Aorta (tissue), 5 donors: ENCODE measurements around the gene KIF7. TPM values are rescaled to one million over a fixed set of nuclear protein-coding genes. Genes with fewer than 3 reads are reported as not detected.
"Not testable (repeated sequence)": the region's sequence is repeated elsewhere in the genome, so short reads cannot be mapped to it uniquely, and the experiment has no call there.

Experiments used
- ATAC-seq: fragments of 200-7000 bp; cut with Tn5 transposase; one replicate; pipeline ENCODE4 v1.9.1; 2022; ENCODE audit warnings: moderate library complexity; ENCODE audit not compliant: low FRiP score
- DNase-seq, 2 donors: peaks; one replicate each; pipeline ENCODE4 v3.0.0-alpha.2; 2020
- H3K27ac ChIP-seq, 2 donors: one replicate each; pipeline ENCODE4 v1.5.1; 2013; ENCODE audit warnings: low read length in 2 of 2, mild to moderate bottlenecking in 2 of 2, moderate library complexity in 2 of 2, control low read depth in 1 of 2, inconsistent platforms in 1 of 2, low read depth in 1 of 2
- H3K27me3 ChIP-seq, 2 donors: one replicate each; pipeline ENCODE4 v1.6.1; 2013; ENCODE audit warnings: control low read depth in 1 of 2, low read length in 1 of 2, mild to moderate bottlenecking in 1 of 2, moderate library complexity in 1 of 2; ENCODE audit not compliant: insufficient read depth in 2 of 2, control insufficient read depth in 1 of 2
- H3K36me3 ChIP-seq, 2 donors: one replicate each; pipeline ENCODE4 v1.6.1; 2013; ENCODE audit warnings: control low read depth in 1 of 2, low read length in 1 of 2, mild to moderate bottlenecking in 1 of 2; ENCODE audit not compliant: insufficient read depth in 2 of 2, control insufficient read depth in 1 of 2
- H3K4me1 ChIP-seq, 2 donors: one replicate each; pipeline ENCODE4 v1.6.1; 2013; ENCODE audit warnings: low read length in 2 of 2, control low read depth in 1 of 2, mild to moderate bottlenecking in 1 of 2, moderate library complexity in 1 of 2; ENCODE audit not compliant: insufficient read depth in 2 of 2, control insufficient read depth in 1 of 2
- H3K4me3 ChIP-seq, 2 donors: one replicate each; pipeline ENCODE4 v1.5.1; 2013; ENCODE audit warnings: low read length in 2 of 2, control low read depth in 1 of 2, mild to moderate bottlenecking in 1 of 2
- H3K9me3 ChIP-seq: one replicate; pipeline ENCODE4 v1.6.1; 2013; ENCODE audit warnings: mild to moderate bottlenecking, low read length; ENCODE audit not compliant: control insufficient read depth
- WGBS, 2 donors: extraction: QIAGEN DNeasy Blood & Tissue Kit; methylation state at CpG; one replicate each; pipeline ENCODE4 v1.1.7; 2013; 5-methylcytosine and 5-hydroxymethylcytosine counted together
- intact Hi-C, 2 donors: fragments of 100-400 bp; cut with DNase I; formaldehyde crosslinking; loops; one replicate each; pipeline versions ENCODE4 v1.14.2 to v1.15.0; 2022
- polyA plus RNA-seq, 2 donors: library from polyadenylated mRNA; stranded (reverse); fragments of 200-250 nt; gene quantifications; one replicate each; pipeline ENCODE4 v1.2.3, GENCODE V29; 2013
- total RNA-seq, 2 donors: library from RNA; stranded (reverse); fragmentation: NEBNext Ultra II Directional; extraction: Animal tissue kit (Norgen Biotek cat#: 25700); gene quantifications; one replicate each; pipeline ENCODE4 v1.2.1, GENCODE V29; 2021
- donor health status: healthy with polysubstance abuse.
- donor health status: Bipolar disorder and iron deficiency.
- donor health status: DM: no; HTN: no; CAD: no.
- donor health status: DM: no; HTN: no; CAD: no.
- donor health status: DM: yes; HTN: yes; CAD: no.

Gene KIF7
- total and polyA plus RNA-seq, 4 donors = 3.1 to 17.5 (median 16.3) TPM

DNA sequence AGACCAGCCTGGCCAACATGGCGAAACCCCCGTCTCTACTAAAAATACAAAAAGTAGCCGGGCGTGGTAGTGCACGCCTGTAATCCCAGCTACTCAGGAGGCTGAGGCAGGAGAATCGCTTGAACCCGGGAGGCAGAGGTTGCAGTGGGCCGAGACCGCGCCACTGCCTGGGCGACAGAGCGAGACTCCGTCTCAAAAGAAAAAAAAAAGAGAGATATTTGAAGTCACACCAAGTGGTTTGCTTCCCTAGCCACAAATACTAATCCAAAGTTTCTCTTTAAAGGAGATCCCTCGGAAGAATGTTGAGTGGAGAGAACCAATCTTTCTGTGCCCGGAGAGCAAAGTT lies 34.6 kb upstream of the KIF7 start:
- intact Hi-C loops = loop anchor here in 1 of 2 donors (5.0 kb wide), 1 partner anchor 43 kb away; no protein-coding TSS in a partner anchor
- WGBS, 2 donors = 34 to 39% methylated on average over 15 of the region's 15 CpGs
- H3K27me3 ChIP-seq, H3K36me3 ChIP-seq, DNase-seq, H3K9me3 ChIP-seq, H3K27ac ChIP-seq, ATAC-seq, H3K4me1 ChIP-seq: not testable (repeated sequence)
- H3K4me3 ChIP-seq = peak overlapping the region; percentile 71 to 78

GRCh38 chr15:89686522-89686921 lies 31.3 kb upstream of the KIF7 start:
- intact Hi-C loops = no loop called here
- no peaks in the 10 kb centered on the region for H3K9me3 ChIP-seq
- no peak for ATAC-seq
- H3K36me3 ChIP-seq = no peaks in the 10 kb centered on the region
- peaks cover 0 to 1% of the 10 kb centered on the region in 2 donors for H3K4me1 ChIP-seq
- no peak overlapping the region for H3K4me3 ChIP-seq
- H3K27me3 ChIP-seq = no peaks in the 10 kb centered on the region
- DNase-seq = no peak
- peak overlapping the region in 1 of 2 donors; percentile 72 for H3K27ac ChIP-seq

GRCh38 chr15:89685995-89686394 lies 30.7 kb upstream of the KIF7 start:
- peaks cover 1 to 3% of the 10 kb centered on the region in 2 donors for H3K4me1 ChIP-seq
- H3K4me3 ChIP-seq = no peak overlapping the region
- DNase-seq = no peak
- H3K36me3 ChIP-seq = no peaks in the 10 kb centered on the region
- ATAC-seq = no peak
- no peaks in the 10 kb centered on the region for H3K9me3 ChIP-seq
- WGBS, 2 donors = 68 to 79% methylated on average over 2 of the region's 2 CpGs
- H3K27me3 ChIP-seq = no peaks in the 10 kb centered on the region
- intact Hi-C loops = no loop called here
- peak overlapping the region in 1 of 2 donors; percentile 72 for H3K27ac ChIP-seq

DNA sequence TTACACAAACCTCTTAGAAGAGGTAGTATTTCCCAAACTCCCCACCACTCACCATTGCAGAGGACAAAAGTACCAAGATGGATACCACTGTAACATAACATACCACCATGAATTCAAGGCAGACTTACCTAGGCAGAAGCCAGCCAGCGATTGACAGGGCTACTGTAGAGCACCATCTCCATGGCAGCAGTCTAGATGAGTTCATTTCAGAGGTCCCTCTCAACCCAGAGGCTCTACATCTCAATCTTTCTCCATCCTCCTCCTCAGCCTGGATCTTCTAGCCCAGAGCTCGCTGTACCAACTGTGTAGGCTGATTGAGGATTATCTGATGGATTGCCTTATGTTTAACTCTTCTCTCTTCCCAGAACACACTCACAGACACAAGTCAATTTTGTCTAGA lies 25.9 kb upstream of the KIF7 start:
- Histone ChIP-seq H3K36me3 (no peaks in the 10 kb centered on the region), H3K27me3 (no peaks in the 10 kb centered on the region), H3K4me1 (peaks cover under 1 to 8% of the 10 kb centered on the region in 2 donors), H3K27ac (peak overlapping the region in 1 of 2 donors; percentile 39), H3K4me3 (no peak overlapping the region), H3K9me3 (no peaks in the 10 kb centered on the region)
- no peak for ATAC-seq
- 91 to 98% methylated on average over 2 of the region's 2 CpGs for WGBS, 2 donors
- DNase-seq = no peak
- intact Hi-C loops = loop anchor here in 1 of 2 donors (5.0 kb wide), 1 partner anchor 34 kb away; no protein-coding TSS in a partner anchor

DNA sequence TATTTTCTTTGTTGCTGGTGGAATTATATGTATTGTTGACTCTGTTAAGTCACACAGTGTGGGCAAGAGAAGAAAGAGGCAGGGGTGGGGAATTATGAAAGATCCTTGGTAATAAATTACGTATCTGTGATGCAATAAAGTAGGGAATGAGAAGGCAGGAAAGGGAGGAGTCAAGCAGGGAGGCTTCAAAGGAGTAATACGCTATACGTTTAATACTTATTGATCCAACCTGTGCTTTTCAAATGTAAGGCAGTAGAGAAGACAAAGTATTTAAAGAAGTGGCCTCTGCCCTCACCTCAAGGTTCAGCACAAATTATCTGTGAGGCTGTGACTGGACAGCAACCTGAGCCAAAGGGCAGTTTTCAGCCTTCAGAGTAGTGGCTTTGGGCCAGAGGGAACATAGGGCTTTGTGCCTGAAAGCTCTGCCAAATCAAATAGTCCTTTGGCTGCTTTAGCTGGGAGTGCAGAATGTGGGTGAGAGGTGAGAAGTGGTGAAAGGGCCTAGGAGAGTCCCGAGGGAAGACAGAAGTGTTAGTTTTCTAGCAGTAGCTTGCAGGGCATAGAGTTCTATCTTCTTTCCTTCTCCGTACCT lies 25.1 kb upstream of the KIF7 start:
- intact Hi-C loops = loop anchor here in 1 of 2 donors (5.0 kb wide), 1 partner anchor 33 kb away; no protein-coding TSS in a partner anchor

DNA sequence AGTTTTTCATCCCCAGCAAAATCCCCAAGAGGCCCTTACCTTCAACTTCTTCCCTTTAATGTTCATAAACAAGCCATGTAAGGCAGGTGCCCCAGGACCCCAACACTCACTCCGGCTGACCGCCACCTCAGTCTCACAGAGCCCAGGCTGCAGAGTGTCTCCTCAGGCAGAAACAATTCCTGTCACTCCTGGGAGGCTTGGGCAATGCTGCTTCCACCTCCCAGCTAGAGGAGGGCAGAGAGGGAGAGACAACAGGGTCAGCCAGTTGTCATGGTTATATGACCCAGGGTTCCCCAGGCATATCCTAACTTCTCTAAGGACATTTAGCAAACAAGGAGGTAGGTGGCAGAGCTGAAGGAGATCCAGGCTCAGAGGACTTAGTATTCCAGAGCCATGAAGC lies 23.9 kb upstream of the KIF7 start, which contains the start of gene PLIN1:
Gene PLIN1, minus strand, starts transcription at position 156 of the 400 bp plus-strand sequence. CDS start 1,878 bp downstream, outside the sequence.
- Histone ChIP-seq H3K4me1 (peaks cover 0 to 8% of the 10 kb centered on the region in 2 donors), H3K4me3 (no peak within 1 kb of the TSS), H3K27ac (peak within 1 kb of the TSS in 1 of 2 donors; percentile 23), H3K27me3 (no peaks in the 10 kb centered on the region), H3K9me3 (no peaks in the 10 kb centered on the region), H3K36me3 (no peaks in the 10 kb centered on the region)
- intact Hi-C loops = no loop called here
- DNase-seq = no peak
- ATAC-seq = no peak
- WGBS, 2 donors = 97 to 98% methylated on average over 2 of the region's 2 CpGs

More for the DNA sequence above, 25.1 kb upstream of the KIF7 start:
- Histone ChIP-seq H3K4me1 (peaks cover 0 to 8% of the 10 kb centered on the region in 2 donors), H3K4me3 (no peak overlapping the region), H3K27me3 (no peaks in the 10 kb centered on the region), H3K27ac (peak overlapping the region in 1 of 2 donors; percentile 39), H3K9me3 (no peaks in the 10 kb centered on the region), H3K36me3 (no peaks in the 10 kb centered on the region)
- WGBS, 2 donors = 1 to 7% methylated on average over 5 of the region's 5 CpGs
- ATAC-seq (peak; percentile 92), DNase-seq (peak in 1 of 2 donors; percentile 72)

DNA sequence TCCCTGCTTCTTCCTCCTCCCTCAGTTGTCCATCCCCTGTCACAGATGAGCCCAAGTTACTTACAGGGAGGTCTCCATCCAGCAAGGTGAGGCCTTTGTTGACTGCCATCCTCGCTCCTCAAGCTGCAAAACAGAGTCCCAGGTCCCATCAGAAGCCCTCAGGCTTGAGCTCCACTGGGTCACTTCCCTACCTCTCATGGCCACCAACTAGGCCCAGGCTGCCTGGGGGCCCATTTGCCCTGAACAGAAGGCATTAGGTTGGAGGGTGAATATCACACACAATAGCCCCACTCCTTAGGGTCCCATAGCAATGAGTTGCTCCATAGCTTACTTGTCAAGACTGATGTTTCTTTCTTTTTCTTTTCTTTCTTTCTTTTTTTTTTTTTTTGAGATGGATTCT lies 22.1 kb upstream of the KIF7 start:
- DNase-seq (no peak), ATAC-seq (no peak)
- no peaks in the 10 kb centered on the region for H3K9me3 ChIP-seq
- 95 to 100% methylated on average over 1 of the region's 1 CpG for WGBS, 2 donors
- intact Hi-C loops = no loop called here
- H3K27me3 ChIP-seq = no peaks in the 10 kb centered on the region
- H3K4me1 ChIP-seq = peaks cover 0 to 8% of the 10 kb centered on the region in 2 donors
- no peak overlapping the region for H3K27ac ChIP-seq
- H3K36me3 ChIP-seq = no peaks in the 10 kb centered on the region
- no peak overlapping the region for H3K4me3 ChIP-seq

- H3K4me3 ChIP-seq = no peak overlapping the region
- no peak for ATAC-seq
- no peak for DNase-seq
- H3K27ac ChIP-seq = no peak overlapping the region
- H3K9me3 ChIP-seq = no peaks in the 10 kb centered on the region
- peaks cover 2 to 4% of the 10 kb centered on the region in 2 donors for H3K4me1 ChIP-seq
- H3K36me3 ChIP-seq = no peaks in the 10 kb centered on the region
- WGBS, 2 donors = 75 to 88% methylated on average over 6 of the region's 6 CpGs
- intact Hi-C loops = no loop called here
- H3K27me3 ChIP-seq = no peaks in the 10 kb centered on the region
These were observed 20.3 kb upstream of the KIF7 start for GRCh38 chr15:89675606-89676005.

- H3K27me3 ChIP-seq = no peaks in the 10 kb centered on the region
These were observed 19.3 kb upstream of the KIF7 start for GRCh38 chr15:89674526-89674925.

More at GRCh38 chr15:89674526-89674925, 19.3 kb upstream of the KIF7 start:
- no peak for ATAC-seq
- Histone ChIP-seq H3K4me1 (peaks cover 0 to 4% of the 10 kb centered on the region in 2 donors), H3K27ac (no peak overlapping the region), H3K4me3 (no peak overlapping the region), H3K36me3 (no peaks in the 10 kb centered on the region), H3K9me3 (no peaks in the 10 kb centered on the region)
- 87 to 89% methylated on average over 4 of the region's 4 CpGs for WGBS, 2 donors
- intact Hi-C loops = no loop called here
- DNase-seq = no peak
